ENCODE results near the gene ZNF221.
"Not testable (repeated sequence)": the region's sequence is repeated elsewhere in the genome, so short reads cannot be mapped to it uniquely, and the experiment has no call there.

ZNF221 gene
- 0 to 2.1 reads per million in 2 donors for total RNA-seq

GRCh38 chr19:43950834-43951645 lies at the start of gene ZNF221:
ZNF221 (plus strand) TSS chr19:43951228; CDS start chr19:43962727, 11,499 bp downstream.
- no peak for DNase-seq

GRCh38 chr19:43901395-43902390 lies 49.3 kb upstream of the ZNF221 start:
- DNase-seq = peak; percentile 42

- no peak for DNase-seq
Measured at GRCh38 chr19:43902399-43902798, 48.6 kb upstream of the ZNF221 start.

GRCh38 chr19:43905897-43906296 lies 45.1 kb upstream of the ZNF221 start:
- DNase-seq = no peak

GRCh38 chr19:43906774-43907173 lies 44.3 kb upstream of the ZNF221 start:
- DNase-seq = no peak

GRCh38 chr19:43908659-43909058 lies 42.4 kb upstream of the ZNF221 start:
- DNase-seq = no peak

GRCh38 chr19:43910884-43911283 lies 40.1 kb upstream of the ZNF221 start:
- no peak for DNase-seq

GRCh38 chr19:43913383-43913782 lies 37.6 kb upstream of the ZNF221 start:
- no peak for DNase-seq

- no peak for DNase-seq
Measured at GRCh38 chr19:43914051-43914450, 37.0 kb upstream of the ZNF221 start.

- no peak for DNase-seq
Measured at GRCh38 chr19:43923875-43924274, 27.2 kb upstream of the ZNF221 start.

GRCh38 chr19:43928820-43929219 lies 22.2 kb upstream of the ZNF221 start:
- DNase-seq = no peak

- no peak for DNase-seq
Measured at GRCh38 chr19:43934055-43934984, 16.7 kb upstream of the ZNF221 start.

GRCh38 chr19:43934985-43935708 lies 15.9 kb upstream of the ZNF221 start, which contains the start of gene ZNF45:
ZNF45 (minus strand) TSS chr19:43935282; CDS start chr19:43922185, 13,097 bp downstream.
- peak; percentile 74 for DNase-seq

- DNase-seq = no peak
Measured at GRCh38 chr19:43936188-43936587, 14.8 kb upstream of the ZNF221 start.

- DNase-seq = no peak
Measured at GRCh38 chr19:43939557-43940260, 11.3 kb upstream of the ZNF221 start.

GRCh38 chr19:43940719-43941118 lies 10.3 kb upstream of the ZNF221 start:
- DNase-seq = no peak

- DNase-seq = no peak
Measured at GRCh38 chr19:43941209-43941608, 9.8 kb upstream of the ZNF221 start.

- DNase-seq = not testable (repeated sequence)
Measured at GRCh38 chr19:43947412-43947811, 3.6 kb upstream of the ZNF221 start.

- not testable (repeated sequence) for DNase-seq
Measured at GRCh38 chr19:43949803-43950202, 1.2 kb upstream of the ZNF221 start.

GRCh38 chr19:43956827-43957226 lies 5.8 kb downstream of the ZNF221 start:
- DNase-seq = no peak

- DNase-seq = no peak
Measured at GRCh38 chr19:43957891-43958290, 6.9 kb downstream of the ZNF221 start.

All from T-helper 9 cell (primary cell).